Astrocyte of the spinal cord (primary cell): ENCODE results near the gene TKTL1.
A peak's percentile ranks its signal among the peaks of the same experiment; 100 is the strongest.

Source experiments
- DNase-seq: peaks from one replicate; pipeline ENCODE4 v3.0.0; 2011; ENCODE audit warnings: low read depth, low spot score
- H3K4me3 ChIP-seq: 2 replicates; pipeline ENCODE4 v1.5.1; 2011; ENCODE audit warnings: low read depth, mild to moderate bottlenecking, low read length, moderate library complexity
- CTCF ChIP-seq: IDR thresholded peaks from 2 replicates; pipeline ENCODE4 v1.5.1; 2012; ENCODE audit warnings: low read depth, mild to moderate bottlenecking, low read length, inconsistent platforms
- in situ Hi-C: cut with HindIII; loops from 2 replicates; pipeline ENCODE4 v1.10.0; 2017; ENCODE audit warnings: low sequenced_read_pairs

TKTL1 gene

GRCh38 chrX:154325541-154325940 is 29.9 kb downstream of the TKTL1 start:
- DNase-seq, result peak; percentile 45
- no peak for TF ChIP-seq CTCF
- in situ Hi-C loops, result no loop called here
- H3K4me3 ChIP-seq, result no peak overlapping the region

DNA sequence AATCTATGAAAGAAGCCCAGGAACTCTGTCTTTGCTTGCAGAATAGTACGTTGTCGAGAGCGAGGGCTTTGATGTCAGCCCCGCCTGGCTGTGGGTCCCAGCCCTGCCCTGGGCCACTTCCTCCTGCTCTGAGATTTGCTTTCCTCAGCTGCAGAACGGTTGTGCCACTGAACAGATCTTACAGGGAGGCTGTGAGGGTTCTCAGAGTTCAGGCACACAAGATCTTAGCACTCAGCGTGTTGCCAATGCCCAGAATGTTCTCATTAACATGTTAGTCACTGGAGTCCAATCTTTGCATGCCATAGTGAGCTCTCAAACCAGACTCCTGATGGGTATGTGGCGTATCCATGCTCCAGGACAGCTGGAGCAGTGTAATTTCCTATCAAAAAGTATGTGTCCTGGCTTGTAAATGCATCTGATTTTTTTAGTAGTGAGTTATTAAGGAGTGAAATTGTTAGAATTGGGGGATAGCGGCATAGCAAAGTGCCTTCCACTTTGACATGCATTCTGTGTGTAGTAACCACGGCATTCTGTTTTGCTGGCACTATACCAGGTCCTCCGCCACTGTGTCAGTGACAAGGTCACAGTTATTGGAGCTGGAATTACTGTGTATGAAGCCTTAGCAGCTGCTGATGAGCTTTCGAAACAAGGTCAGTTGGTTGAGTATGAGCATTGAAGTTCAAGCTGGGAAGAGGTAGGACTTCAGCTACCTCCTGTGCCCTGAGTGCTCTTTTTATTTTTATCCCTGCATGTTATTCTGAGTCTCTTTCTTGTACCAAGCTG is 31.6 kb downstream of the TKTL1 start:
- TF ChIP-seq CTCF, result no peak
- in situ Hi-C loops, result no loop called here
- DNase-seq, result peak; percentile 16
- no peak overlapping the region for H3K4me3 ChIP-seq

DNA sequence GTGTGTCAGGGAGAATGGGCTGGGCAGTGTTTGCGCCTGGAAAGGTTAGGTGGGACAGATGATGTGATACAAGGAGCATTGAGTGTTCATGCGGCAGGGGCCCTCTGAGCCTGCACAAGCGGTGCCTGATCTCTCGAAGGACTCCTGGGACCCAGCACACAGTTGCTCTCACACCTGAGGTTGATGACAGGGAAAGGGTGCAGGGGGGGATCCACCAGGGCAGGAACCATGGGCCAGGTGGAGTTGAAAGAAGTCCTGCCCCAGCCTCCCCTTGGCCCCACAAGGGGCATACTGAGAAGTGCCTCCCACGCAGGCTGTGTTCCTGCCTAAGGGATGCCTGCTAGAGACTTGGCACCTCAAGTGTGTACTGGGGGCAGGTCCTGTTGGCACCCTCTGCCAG is 33.1 kb downstream of the TKTL1 start:
- TF ChIP-seq CTCF, result no peak
- no peak overlapping the region for H3K4me3 ChIP-seq
- no peak for DNase-seq
- in situ Hi-C loops, result no loop called here

DNA sequence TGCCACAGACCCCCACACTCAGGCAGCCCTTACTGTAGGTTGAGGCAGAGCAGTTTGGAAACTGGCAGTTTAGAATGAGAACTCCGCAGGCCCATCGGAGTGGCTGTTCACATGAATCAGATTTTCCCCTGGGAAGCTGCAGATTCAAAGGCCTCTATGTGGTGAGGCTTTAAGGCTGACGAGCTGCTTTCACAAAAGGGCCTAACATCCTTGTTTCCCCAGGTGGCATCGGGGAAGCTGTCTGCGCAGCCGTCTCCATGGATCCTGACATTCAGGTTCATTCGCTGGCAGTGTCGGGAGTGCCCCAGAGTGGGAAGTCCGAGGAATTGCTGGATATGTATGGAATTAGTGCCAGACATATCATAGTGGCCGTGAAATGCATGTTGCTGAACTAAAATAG is 33.7 kb downstream of the TKTL1 start:
- in situ Hi-C loops, result no loop called here
- no peak for TF ChIP-seq CTCF

GRCh38 chrX:154332561-154332960 is 37.0 kb downstream of the TKTL1 start:
- no peak overlapping the region for H3K4me3 ChIP-seq
- DNase-seq, result no peak
- no peak for TF ChIP-seq CTCF
- in situ Hi-C loops, result no loop called here

More for the DNA sequence above, 33.7 kb downstream of the TKTL1 start:
- H3K4me3 ChIP-seq, result no peak overlapping the region
- no peak for DNase-seq

DNA sequence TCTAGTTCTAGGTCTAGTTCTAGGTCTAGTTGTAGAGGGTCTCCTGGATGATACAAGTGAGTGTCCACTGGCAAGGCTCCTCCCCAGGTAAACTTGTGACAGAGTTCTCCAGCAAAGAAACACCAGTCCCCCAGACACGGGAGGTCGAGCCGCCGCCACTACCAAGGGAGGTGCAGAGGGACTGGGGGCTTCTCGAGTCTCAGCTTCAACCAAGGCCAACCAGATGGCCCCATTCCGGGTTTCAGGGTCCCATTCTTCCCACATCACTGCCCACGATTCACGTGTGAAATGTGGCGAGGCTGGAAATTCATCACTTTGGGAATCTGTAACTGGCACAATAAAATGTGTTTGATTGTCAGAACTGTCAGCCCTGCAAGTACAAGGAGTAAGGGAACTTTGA is 37.5 kb downstream of the TKTL1 start:
- no peak for DNase-seq
- no peak overlapping the region for H3K4me3 ChIP-seq
- no peak for TF ChIP-seq CTCF
- in situ Hi-C loops, result no loop called here

DNA sequence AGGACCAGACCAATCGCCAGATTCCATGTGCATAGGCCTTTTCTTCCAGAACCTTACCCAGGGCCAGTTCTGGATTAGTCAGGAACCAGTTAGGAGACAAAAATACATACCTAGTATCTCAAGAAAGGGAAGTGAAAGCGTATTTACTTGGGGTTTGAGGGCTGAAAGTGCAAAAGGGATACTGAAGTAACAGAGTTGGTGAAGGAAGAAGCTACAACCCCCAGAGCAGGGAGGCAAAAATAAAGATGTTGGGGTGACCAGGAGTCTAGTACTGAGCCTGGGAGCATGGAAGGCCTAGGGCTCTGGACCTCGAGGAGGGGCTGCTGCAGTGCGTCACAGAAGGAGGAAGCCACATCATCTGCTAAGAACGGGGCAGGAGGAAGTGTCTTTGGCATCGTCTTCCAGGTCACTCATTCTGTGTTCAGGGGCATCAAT is 38.3 kb downstream of the TKTL1 start:
- DNase-seq, result no peak

More for the DNA sequence above, 38.3 kb downstream of the TKTL1 start:
- TF ChIP-seq CTCF, result no peak
- in situ Hi-C loops, result no loop called here
- H3K4me3 ChIP-seq, result no peak overlapping the region
